ENCODE data around the gene R3HCC1L. TPM values are rescaled to one million over a fixed set of nuclear protein-coding genes. Genes with fewer than 3 reads are reported as not detected.

R3HCC1L gene
- total RNA-seq (25.1 and 26.8 TPM in 2 replicates), polyA plus RNA-seq (11.0 and 11.6 TPM in 2 replicates), polyA minus RNA-seq (13.0 and 15.8 TPM in 2 replicates)
- total RNA-seq (2013): 25.6 TPM

GRCh38 chr10:98134431-98135221 lies at the start of gene R3HCC1L:
Gene R3HCC1L, plus strand, starts transcription at chr10:98134657. Its CDS starts 73,458 bp downstream, at chr10:98208115.
- Histone ChIP-seq H3K79me2 (ENCODE audit: control insufficient read depth, insufficient read depth, low read length) (peaks cover 54% of the 10 kb centered on the region), H4K20me1 (ENCODE audit: control insufficient read depth, insufficient read depth, low read length, poor library complexity, severe bottlenecking) (peaks cover 27% of the 10 kb centered on the region), H3K27me3 (replicated peaks in 1 of 4; ENCODE audit: control extremely low read depth in 1 of 4, control insufficient read depth in 3 of 4, insufficient read depth in 4 of 4, low read length in 3 of 4) (no peaks in the 10 kb centered on the region), H3K9me3 (ENCODE audit: control extremely low read depth in 1 of 3, control insufficient read depth in 2 of 3, insufficient read depth in 1 of 3, low read length in 2 of 3) (peaks cover 0 to 8% (median 0%) of the 10 kb centered on the region in 3 donors), H2AFZ (ENCODE audit: insufficient read depth, low read depth, low read length, poor library complexity, severe bottlenecking) (peak within 1 kb of the TSS; percentile 83), H3K4me3 (ENCODE audit: control extremely low read depth in 1 of 5, extremely low read depth in 1 of 5, insufficient read depth in 1 of 5, low read depth in 2 of 5, low read length in 4 of 5) (peak within 1 kb of the TSS; percentile 80 to 97 (median 90)), H3K9ac (ENCODE audit: low read length) (peak within 1 kb of the TSS; percentile 87), H3K36me3 (replicated peaks in 1 of 2; ENCODE audit: control extremely low read depth in 1 of 2, control insufficient read depth in 1 of 2, extremely low read depth in 1 of 2, insufficient read depth in 2 of 2, low read length in 1 of 2) (no peaks in the 10 kb centered on the region), H3K4me2 (replicated peaks; ENCODE audit: low read depth, low read length, poor library complexity, severe bottlenecking) (peak within 1 kb of the TSS; percentile 85), H3K27ac (ENCODE audit: low read length in 2 of 2) (peak within 1 kb of the TSS; percentile 87 to 97), H3K4me1 (ENCODE audit: control insufficient read depth in 2 of 2, insufficient read depth in 2 of 2, low read length in 2 of 2) (peaks cover 31 to 36% of the 10 kb centered on the region in 2 donors)
- Mint-ChIP-seq H3K27me3 (no peaks in the 10 kb centered on the region), H3K4me3 (peak within 1 kb of the TSS; percentile 97), H3K4me1 (peaks cover 63% of the 10 kb centered on the region), H3K27ac (peak within 1 kb of the TSS; percentile 98), H3K9me3 (ENCODE audit: insufficient read depth) (peaks cover 3% of the 10 kb centered on the region)
- ATAC-seq (ENCODE audit: low read depth) (peak; percentile 90), DNase-seq (peak; percentile 94)
- no peak for TF ChIP-seq CTCF (IDR thresholded peaks at IDR 0.05)
- no peak for TF ChIP-seq EZH2 (IDR thresholded peaks at IDR 0.05; ENCODE audit: borderline replicate concordance, insufficient read depth, low read depth, low read length, poor library complexity, severe bottlenecking)
- POLR2A ChIA-PET: interaction anchor here (0.6 to 1.1 kb wide), 4 partner anchors 312 to 1490 kb away, joined by 3 to 5 read pairs (median 5); partner anchors contain the start of genes HPS1 and PI4K2A
- CTCF ChIA-PET: interaction anchor here (1.2 to 1.6 kb wide), 2 partner anchors 35 to 1302 kb away, joined by 3 to 11 read pairs; no protein-coding TSS in a partner anchor
- intact Hi-C loops (cut with micrococcal nuclease): loop anchor here (1.0 to 5.0 kb wide), 3 partner anchors 312 to 1598 kb away; partner anchors contain the start of genes COX15, CUTC and HPS1
- under 1% methylated on average over 64 of the region's 64 CpGs for WGBS (ENCODE audit: insufficient coverage)

GRCh38 chr10:98085238-98085637 lies 49.2 kb upstream of the R3HCC1L start:
- H3K27me3 Mint-ChIP-seq: peaks cover 20% of the 10 kb centered on the region
- no peak for TF ChIP-seq CTCF (IDR thresholded peaks at IDR 0.05)
- no peak for TF ChIP-seq EZH2 (IDR thresholded peaks at IDR 0.05; ENCODE audit: borderline replicate concordance, insufficient read depth, low read depth, low read length, poor library complexity, severe bottlenecking)
- no peak overlapping the region for H3K4me3 Mint-ChIP-seq

More at GRCh38 chr10:98085238-98085637, 49.2 kb upstream of the R3HCC1L start:
- H3K79me2 ChIP-seq (ENCODE audit: control insufficient read depth, insufficient read depth, low read length): no peaks in the 10 kb centered on the region
- H3K27ac ChIP-seq (ENCODE audit: low read length in 2 of 2): no peak overlapping the region
- no peaks in the 10 kb centered on the region for H3K4me1 ChIP-seq (ENCODE audit: control insufficient read depth in 2 of 2, insufficient read depth in 2 of 2, low read length in 2 of 2)
- 59% methylated on average over 2 of the region's 4 CpGs for WGBS (ENCODE audit: insufficient coverage)
- H4K20me1 ChIP-seq (ENCODE audit: control insufficient read depth, insufficient read depth, low read length, poor library complexity, severe bottlenecking): no peaks in the 10 kb centered on the region
- no peaks in the 10 kb centered on the region for H3K4me1 Mint-ChIP-seq
- H3K27ac Mint-ChIP-seq: no peak overlapping the region
- no peak overlapping the region for H3K9ac ChIP-seq (ENCODE audit: low read length)
- H3K36me3 ChIP-seq (replicated peaks in 1 of 2; ENCODE audit: control extremely low read depth in 1 of 2, control insufficient read depth in 1 of 2, extremely low read depth in 1 of 2, insufficient read depth in 2 of 2, low read length in 1 of 2): no peaks in the 10 kb centered on the region
- no peak overlapping the region for H2AFZ ChIP-seq (ENCODE audit: insufficient read depth, low read depth, low read length, poor library complexity, severe bottlenecking)
- intact Hi-C loops (cut with micrococcal nuclease): no loop called here
- ChIA-PET POLR2A (no interaction called here), CTCF (no interaction called here)
- ATAC-seq (ENCODE audit: low read depth): no peak
- no peaks in the 10 kb centered on the region for H3K9me3 ChIP-seq (ENCODE audit: control extremely low read depth in 1 of 3, control insufficient read depth in 2 of 3, insufficient read depth in 1 of 3, low read length in 2 of 3)
- no peak overlapping the region for H3K4me3 ChIP-seq (ENCODE audit: control extremely low read depth in 1 of 5, extremely low read depth in 1 of 5, insufficient read depth in 1 of 5, low read depth in 2 of 5, low read length in 4 of 5)
- no peak for DNase-seq
- peaks cover 0 to 9% (median 0%) of the 10 kb centered on the region in 4 experiments for H3K27me3 ChIP-seq (replicated peaks in 1 of 4; ENCODE audit: control extremely low read depth in 1 of 4, control insufficient read depth in 3 of 4, insufficient read depth in 4 of 4, low read length in 3 of 4)
- H3K9me3 Mint-ChIP-seq (ENCODE audit: insufficient read depth): no peaks in the 10 kb centered on the region
- H3K4me2 ChIP-seq (replicated peaks; ENCODE audit: low read depth, low read length, poor library complexity, severe bottlenecking): no peak overlapping the region
